Calu3 (cell line): ENCODE data around the gene GRAMD1A. TPM values are rescaled to one million over a fixed set of nuclear protein-coding genes. Genes with fewer than 3 reads are reported as not detected.

Experiments used
- BruUV-seq: library from RNA; stranded (reverse); fragments of 400-500 nt; replicated peaks from 2 replicates; lab custom pipeline; 2021; lab: Mats Ljungman, UMichigan
- CTCF ChIA-PET: fragments of 300-600 bp; sonication (Branson Sonifier 250); formaldehyde crosslinking; loops from one replicate; lab custom pipeline; 2022; ENCODE audit warnings: antibody characterized with exemption; lab: Charles Lee
- DNase-seq: peaks from one replicate; pipeline ENCODE4 v3.0.0; 2022
- H3K27ac Mint-ChIP-seq: one replicate; pipeline ENCODE4 v1.8.0; 2022; ENCODE audit warnings: mixed read lengths; ENCODE audit not compliant: unreplicated experiment
- H3K27me3 Mint-ChIP-seq: one replicate; pipeline ENCODE4 v1.8.0; 2022; ENCODE audit warnings: mixed read lengths; ENCODE audit not compliant: unreplicated experiment
- H3K36me3 Mint-ChIP-seq: one replicate; pipeline ENCODE4 v1.8.0; 2022; ENCODE audit warnings: mild to moderate bottlenecking, moderate library complexity, mixed read lengths; ENCODE audit not compliant: insufficient read depth, unreplicated experiment
- H3K4me1 Mint-ChIP-seq: one replicate; pipeline ENCODE4 v1.8.0; 2022; ENCODE audit warnings: mild to moderate bottlenecking, low read depth, mixed read lengths; ENCODE audit not compliant: unreplicated experiment
- H3K4me3 Mint-ChIP-seq: one replicate; pipeline ENCODE4 v1.8.0; 2022; ENCODE audit warnings: mild to moderate bottlenecking, low read depth, moderate library complexity, mixed read lengths; ENCODE audit not compliant: unreplicated experiment
- H3K9me3 Mint-ChIP-seq: one replicate; pipeline ENCODE4 v1.8.0; 2022; ENCODE audit warnings: low read depth, mixed read lengths; ENCODE audit not compliant: unreplicated experiment
- CTCF ChIP-seq: fragments of 200-600 bp; IDR thresholded peaks from one replicate; pipeline ENCODE4 v1.8.0; 2022; ENCODE audit warnings: antibody characterized with exemption; ENCODE audit not compliant: unreplicated experiment
- intact Hi-C: fragments of 100-400 bp; cut with micrococcal nuclease; formaldehyde crosslinking; loops from one replicate; pipeline ENCODE4 v1.10.0; 2022; ENCODE audit not compliant: unreplicated experiment
- total RNA-seq: library from RNA; stranded (reverse); gene quantifications from 2 replicates; pipeline ENCODE4 v1.2.3, GENCODE V29; 2022

Gene GRAMD1A
- total RNA-seq, 1 experiment from 2014 or later: 126 TPM

GRCh38 chr19:34975056-34975455 is 25.1 kb upstream of the GRAMD1A start:
- Mint-ChIP-seq H3K4me3 (no peak overlapping the region), H3K27ac (no peak overlapping the region)
- CTCF ChIA-PET: interaction anchor here (0.8 to 4.0 kb wide), 5 partner anchors 9 to 39 kb away, joined by 3 to 22 read pairs (median 4); no protein-coding TSS in a partner anchor

GRCh38 chr19:34976611-34977010 is 23.5 kb upstream of the GRAMD1A start:
- intact Hi-C loops: no loop called here
- no peak for TF ChIP-seq CTCF
- CTCF ChIA-PET: no interaction called here
- no peak overlapping the region for H3K27ac Mint-ChIP-seq
- H3K27me3 Mint-ChIP-seq: peaks cover 16% of the 10 kb centered on the region
- H3K4me1 Mint-ChIP-seq: peaks cover 25% of the 10 kb centered on the region
- H3K4me3 Mint-ChIP-seq: no peak overlapping the region
- peaks cover 8% of the 10 kb centered on the region for H3K9me3 Mint-ChIP-seq
- H3K36me3 Mint-ChIP-seq: peaks cover 13% of the 10 kb centered on the region
- no TSS peak for BruUV-seq
- no peak for DNase-seq

More at GRCh38 chr19:34975056-34975455, 25.1 kb upstream of the GRAMD1A start:
- Mint-ChIP-seq H3K4me1 (peaks cover 25% of the 10 kb centered on the region), H3K27me3 (peaks cover 15% of the 10 kb centered on the region), H3K36me3 (peaks cover 13% of the 10 kb centered on the region), H3K9me3 (peaks cover 8% of the 10 kb centered on the region)
- BruUV-seq: no TSS peak
- no peak for TF ChIP-seq CTCF
- DNase-seq: peak; percentile 45
- intact Hi-C loops: no loop called here

GRCh38 chr19:34979819-34980640 is 20.1 kb upstream of the GRAMD1A start:
- Mint-ChIP-seq H3K36me3 (peaks cover 6% of the 10 kb centered on the region), H3K9me3 (peaks cover 11% of the 10 kb centered on the region), H3K4me3 (no peak overlapping the region), H3K27ac (no peak overlapping the region), H3K27me3 (peaks cover 29% of the 10 kb centered on the region), H3K4me1 (peaks cover 6% of the 10 kb centered on the region)
- intact Hi-C loops: no loop called here
- CTCF ChIA-PET: no interaction called here
- DNase-seq: no peak
- BruUV-seq: no TSS peak
- no peak for TF ChIP-seq CTCF

GRCh38 chr19:34982275-34982674 is 17.8 kb upstream of the GRAMD1A start:
- no peaks in the 10 kb centered on the region for H3K36me3 Mint-ChIP-seq
- CTCF ChIA-PET: interaction anchor here (0.7 kb wide), 1 partner anchor 181 kb away, joined by 3 read pairs; no protein-coding TSS in a partner anchor
- H3K4me1 Mint-ChIP-seq: peaks cover 9% of the 10 kb centered on the region
- BruUV-seq: no TSS peak
- H3K4me3 Mint-ChIP-seq: no peak overlapping the region
- intact Hi-C loops: no loop called here
- no peak overlapping the region for H3K27ac Mint-ChIP-seq
- no peak for TF ChIP-seq CTCF
- H3K9me3 Mint-ChIP-seq: peaks cover 9% of the 10 kb centered on the region
- no peak for DNase-seq
- H3K27me3 Mint-ChIP-seq: peaks cover 29% of the 10 kb centered on the region
